Cardiac septum (tissue), 1 donor: ENCODE data around the gene PAX1. TPM values are rescaled to one million over a fixed set of nuclear protein-coding genes. Genes with fewer than 3 reads are reported as not detected.

Source experiments
- DNase-seq: peaks from one replicate; pipeline ENCODE4 v3.0.0-alpha.2; 2020; ENCODE audit warnings: low spot score
- intact Hi-C: fragments of 100-400 bp; cut with DNase I; formaldehyde crosslinking; loops from one replicate; pipeline ENCODE4 v1.14.0; 2022
- long read RNA-seq: library from polyadenylated mRNA; unstranded; transcript quantifications from one replicate; pipeline ENCODE4 v2.0.0, GENCODE V29; 2021
- total RNA-seq: library from RNA; stranded (reverse); fragmentation: NEBNext Ultra II Directional; extraction: Animal tissue kit (Norgen Biotek cat#: 25700); gene quantifications from one replicate; pipeline ENCODE4 v1.2.1, GENCODE V29; 2021
- donor health status: DM: no; HTN: no; CAD: no.

The PAX1 gene
- 0.35 TPM for total RNA-seq
- long read RNA-seq, result 0 reads

GRCh38 chr20:21705575-21706260, at the start of gene PAX1:
PAX1 (plus strand) TSS chr20:21705664; CDS start chr20:21705713, 49 bp downstream.
- no peak for DNase-seq
- intact Hi-C loops, result no loop called here

GRCh38 chr20:21656308-21657067, 49.0 kb upstream of the PAX1 start:
- intact Hi-C loops, result no loop called here
- no peak for DNase-seq

GRCh38 chr20:21661488-21662055, 43.9 kb upstream of the PAX1 start:
- DNase-seq, result no peak
- intact Hi-C loops, result no loop called here

- intact Hi-C loops, result no loop called here
- no peak for DNase-seq
These were observed 42.0 kb upstream of the PAX1 start for GRCh38 chr20:21663465-21663864.

GRCh38 chr20:21665687-21666446, 39.6 kb upstream of the PAX1 start:
- intact Hi-C loops, result no loop called here
- no peak for DNase-seq

- DNase-seq, result no peak
- intact Hi-C loops, result no loop called here
These were observed 35.3 kb upstream of the PAX1 start for GRCh38 chr20:21670126-21670525.

GRCh38 chr20:21670981-21671380, 34.5 kb upstream of the PAX1 start:
- intact Hi-C loops, result no loop called here
- DNase-seq, result no peak

- DNase-seq, result no peak
- intact Hi-C loops, result no loop called here
These were observed 28.2 kb upstream of the PAX1 start for GRCh38 chr20:21677261-21677660.

GRCh38 chr20:21677781-21678180, 27.7 kb upstream of the PAX1 start:
- DNase-seq, result no peak
- intact Hi-C loops, result no loop called here

GRCh38 chr20:21681234-21681921, 24.1 kb upstream of the PAX1 start:
- intact Hi-C loops, result no loop called here
- DNase-seq, result no peak

- DNase-seq, result no peak
- intact Hi-C loops, result no loop called here
These were observed 23.5 kb upstream of the PAX1 start for GRCh38 chr20:21681922-21682318.

GRCh38 chr20:21682521-21682954, 22.9 kb upstream of the PAX1 start:
- intact Hi-C loops, result no loop called here
- no peak for DNase-seq

- no peak for DNase-seq
- intact Hi-C loops, result no loop called here
These were observed 20.8 kb upstream of the PAX1 start for GRCh38 chr20:21684671-21685070.

- no peak for DNase-seq
- intact Hi-C loops, result no loop called here
These were observed 19.5 kb upstream of the PAX1 start for GRCh38 chr20:21685981-21686380.

- intact Hi-C loops, result no loop called here
- DNase-seq, result no peak
These were observed 12.1 kb upstream of the PAX1 start for GRCh38 chr20:21693322-21693721.

GRCh38 chr20:21698494-21699215, 6.8 kb upstream of the PAX1 start:
- intact Hi-C loops, result no loop called here
- DNase-seq, result no peak

- intact Hi-C loops, result no loop called here
- no peak for DNase-seq
These were observed 6.3 kb upstream of the PAX1 start for GRCh38 chr20:21699216-21699508.

GRCh38 chr20:21701171-21701876, 4.1 kb upstream of the PAX1 start:
- intact Hi-C loops, result no loop called here
- DNase-seq, result no peak

- intact Hi-C loops, result no loop called here
- no peak for DNase-seq
These were observed 3.4 kb upstream of the PAX1 start for GRCh38 chr20:21702016-21702415.
